Thoracic aorta (tissue), 2 donors: ENCODE results near the gene PRR33. TPM values are rescaled to one million over a fixed set of nuclear protein-coding genes. Genes with fewer than 3 reads are reported as not detected.

Experiments used
- ATAC-seq: fragments of 150-250 bp; one replicate; pipeline ENCODE4 v1.8.0; 2017; ENCODE audit warnings: low read depth; ENCODE audit not compliant: insufficient number of reproducible peaks, low FRiP score
- DNase-seq: peaks from one replicate; pipeline ENCODE4 v3.0.0-alpha.2; 2020; ENCODE audit warnings: low spot score
- H3K27ac ChIP-seq, 2 donors: fragments of 200-600 bp; sonication (generic); 1 replicate in 1 of 2; 2 replicates in 1 of 2; pipeline ENCODE4 v1.5.1; 2016; ENCODE audit warnings: mild to moderate bottlenecking in 2 of 2, moderate library complexity in 2 of 2
- H3K27me3 ChIP-seq: fragments of 200-600 bp; sonication (generic); replicated peaks from 2 replicates; pipeline ENCODE4 v1.6.0; 2016; ENCODE audit warnings: mild to moderate bottlenecking; ENCODE audit not compliant: insufficient read depth
- H3K36me3 ChIP-seq: fragments of 200-600 bp; sonication (generic); one replicate; pipeline ENCODE4 v1.5.1; 2016
- H3K4me1 ChIP-seq, 2 donors: fragments of 200-600 bp; sonication (generic); 1 replicate in 1 of 2; 2 replicates in 1 of 2; pipeline versions ENCODE4 v1.5.1 to v1.6.0; 2016; ENCODE audit warnings: low read depth in 2 of 2, mild to moderate bottlenecking in 1 of 2; ENCODE audit not compliant: control insufficient read depth in 1 of 2
- H3K4me3 ChIP-seq: fragments of 200-600 bp; sonication (generic); 2 replicates; pipeline ENCODE4 v1.5.1; 2016; ENCODE audit warnings: mild to moderate bottlenecking
- H3K9me3 ChIP-seq: fragments of 200-600 bp; sonication (generic); 2 replicates; pipeline ENCODE4 v1.5.1; 2016
- CTCF ChIP-seq: fragments of 200-600 bp; sonication (generic); IDR thresholded peaks from one replicate; pipeline ENCODE4 v1.5.1; 2019; ENCODE audit warnings: antibody characterized with exemption
- total RNA-seq, 2 donors: library from RNA; depleted of rRNA; stranded (reverse); fragments of >200 nt; gene quantifications; one replicate each; pipeline versions ENCODE4 v1.1.0 to v1.2.3, GENCODE V29; 2016

The PRR33 gene
- total RNA-seq, 2 donors from 2014 or later: 0.41 TPM; not detected in 1

- H3K4me1 ChIP-seq: peaks cover 41 to 63% of the 10 kb centered on the region in 2 donors
- no peaks in the 10 kb centered on the region for H3K9me3 ChIP-seq
- peak overlapping the region in 1 of 2 donors; percentile 59 for H3K27ac ChIP-seq
- H3K27me3 ChIP-seq: no peaks in the 10 kb centered on the region
- TF ChIP-seq CTCF: no peak
- peak overlapping the region; percentile 53 for H3K4me3 ChIP-seq
- DNase-seq (no peak), ATAC-seq (no peak)
- H3K36me3 ChIP-seq: no peaks in the 10 kb centered on the region
These were observed 21.4 kb downstream of the PRR33 start for GRCh38 chr11:1870326-1870696.

- H3K4me1 ChIP-seq: peaks cover 48 to 69% of the 10 kb centered on the region in 2 donors
- H3K9me3 ChIP-seq: no peaks in the 10 kb centered on the region
- TF ChIP-seq CTCF: no peak
- no peaks in the 10 kb centered on the region for H3K27me3 ChIP-seq
- H3K4me3 ChIP-seq: peak overlapping the region; percentile 53
- ATAC-seq: no peak
- H3K36me3 ChIP-seq: no peaks in the 10 kb centered on the region
- DNase-seq: no peak
- peak overlapping the region; percentile 11 to 59 for H3K27ac ChIP-seq
These were observed 22.0 kb downstream of the PRR33 start for GRCh38 chr11:1869427-1870325.

- DNase-seq: no peak
- Histone ChIP-seq H3K36me3 (no peaks in the 10 kb centered on the region), H3K27me3 (no peaks in the 10 kb centered on the region), H3K4me3 (peak overlapping the region; percentile 53), H3K27ac (peak overlapping the region; percentile 11 to 39), H3K9me3 (no peaks in the 10 kb centered on the region), H3K4me1 (peaks cover 57 to 78% of the 10 kb centered on the region in 2 donors)
- ATAC-seq: peak; percentile 13
- no peak for TF ChIP-seq CTCF
These were observed 22.9 kb downstream of the PRR33 start for GRCh38 chr11:1868636-1869291.

GRCh38 chr11:1868056-1868635, 23.5 kb downstream of the PRR33 start:
- no peaks in the 10 kb centered on the region for H3K27me3 ChIP-seq
- peak overlapping the region; percentile 53 for H3K4me3 ChIP-seq
- peak overlapping the region in 1 of 2 donors; percentile 39 for H3K27ac ChIP-seq
- TF ChIP-seq CTCF: no peak
- ATAC-seq (no peak), DNase-seq (no peak)
- H3K36me3 ChIP-seq: no peaks in the 10 kb centered on the region
- H3K9me3 ChIP-seq: no peaks in the 10 kb centered on the region
- H3K4me1 ChIP-seq: peaks cover 58 to 83% of the 10 kb centered on the region in 2 donors

- Histone ChIP-seq H3K9me3 (no peaks in the 10 kb centered on the region), H3K27ac (no peak overlapping the region)
- ATAC-seq: no peak
These were observed 24.3 kb downstream of the PRR33 start for GRCh38 chr11:1867381-1867780.

More at GRCh38 chr11:1867381-1867780, 24.3 kb downstream of the PRR33 start:
- no peaks in the 10 kb centered on the region for H3K27me3 ChIP-seq
- H3K36me3 ChIP-seq: no peaks in the 10 kb centered on the region
- H3K4me1 ChIP-seq: peaks cover 58 to 81% of the 10 kb centered on the region in 2 donors
- no peak overlapping the region for H3K4me3 ChIP-seq
- no peak for DNase-seq
- TF ChIP-seq CTCF: no peak
